GM21515 (cell line): ENCODE results near the gene COCH.

Experiments used
- ATAC-seq: cut with Tn5 transposase; IDR thresholded peaks from one replicate; pipeline ENCODE4 v1.9.1; 2021; ENCODE audit not compliant: unreplicated experiment

COCH gene

GRCh38 chr14:30874120-30874998 lies at the start of gene COCH:
Gene COCH (plus strand): TSS chr14:30874559. CDS start chr14:30874939, 380 bp downstream.
- ATAC-seq, result peak; percentile 86

DNA sequence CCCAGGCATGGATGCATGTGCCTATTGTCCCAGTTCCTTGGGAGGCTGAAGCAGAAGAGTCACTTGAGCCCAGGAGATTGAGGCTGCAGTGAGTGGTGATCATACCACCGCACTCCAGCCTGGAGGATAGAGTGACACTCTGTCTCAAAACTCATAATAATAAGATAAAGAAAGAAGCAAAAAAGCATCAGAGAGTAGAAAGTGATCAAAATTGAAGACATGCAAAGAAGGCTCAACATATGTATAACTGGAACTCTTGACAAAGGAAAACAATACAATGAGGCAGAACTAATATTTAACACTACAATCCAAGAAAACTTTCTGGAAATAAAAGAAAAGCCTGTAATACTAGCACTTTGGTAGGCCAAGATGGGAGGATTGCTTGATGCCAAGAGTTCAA lies 48.3 kb upstream of the COCH start:
- ATAC-seq, result no peak

DNA sequence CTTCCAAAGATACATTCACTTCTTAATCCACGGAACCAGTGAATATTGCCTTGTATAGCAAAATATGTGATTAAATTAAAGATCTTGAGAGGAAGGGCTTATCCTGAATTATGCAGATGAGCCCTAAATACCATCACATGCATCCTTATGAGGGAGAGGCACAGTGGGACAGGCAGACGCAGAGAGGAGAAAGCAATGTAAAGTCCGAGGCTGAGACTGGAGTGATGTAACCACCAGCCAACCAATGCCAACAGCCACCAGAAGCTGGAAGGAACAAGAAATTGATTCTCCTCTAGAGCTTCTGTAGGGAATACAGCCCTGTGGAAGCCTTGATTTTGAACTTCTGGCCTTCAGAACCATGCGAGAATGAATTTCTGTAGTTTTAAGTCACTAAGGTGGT lies 44.5 kb upstream of the COCH start:
- no peak for ATAC-seq

DNA sequence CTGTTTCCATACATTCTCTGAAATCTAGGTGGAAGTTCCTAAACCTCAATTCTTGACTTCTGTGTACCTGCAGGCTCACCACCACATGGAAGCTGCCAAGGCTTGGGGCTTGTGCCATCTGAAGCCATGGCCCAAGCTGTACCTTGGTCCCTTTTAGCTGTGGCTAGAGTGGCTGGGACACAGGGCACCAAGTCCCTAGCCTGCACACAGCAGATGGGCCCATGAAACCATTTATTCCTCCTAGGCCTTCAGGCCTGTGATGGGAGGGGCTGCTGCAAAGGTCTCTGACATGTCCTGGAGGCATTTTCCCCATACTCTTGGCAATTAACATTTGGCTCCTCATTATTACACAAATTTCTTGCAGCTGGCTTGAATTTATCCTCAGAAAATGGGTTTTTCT lies 40.0 kb upstream of the COCH start:
- ATAC-seq, result no peak

GRCh38 chr14:30838351-30838750 lies 36.0 kb upstream of the COCH start:
- ATAC-seq, result no peak

- no peak for ATAC-seq
Observed at GRCh38 chr14:30840086-30840779, 34.1 kb upstream of the COCH start.

DNA sequence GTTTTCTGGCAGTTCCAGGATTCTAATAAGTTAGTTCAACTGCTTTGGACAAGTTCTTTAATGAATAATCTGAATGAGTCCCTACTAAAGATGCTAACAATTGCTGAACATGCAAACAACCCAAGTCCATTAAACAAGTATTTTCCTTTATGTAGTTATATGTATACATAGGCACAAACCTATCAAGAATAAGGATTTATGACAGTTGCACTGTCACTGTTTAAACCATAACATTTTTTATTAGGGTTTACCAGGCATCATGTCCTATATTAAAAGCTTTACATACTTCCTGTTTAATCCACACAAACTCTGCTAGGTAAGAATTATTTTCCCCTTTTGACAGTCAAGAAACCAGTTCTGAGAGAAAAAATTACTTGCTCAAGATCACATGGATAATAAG lies 31.9 kb upstream of the COCH start:
- no peak for ATAC-seq

DNA sequence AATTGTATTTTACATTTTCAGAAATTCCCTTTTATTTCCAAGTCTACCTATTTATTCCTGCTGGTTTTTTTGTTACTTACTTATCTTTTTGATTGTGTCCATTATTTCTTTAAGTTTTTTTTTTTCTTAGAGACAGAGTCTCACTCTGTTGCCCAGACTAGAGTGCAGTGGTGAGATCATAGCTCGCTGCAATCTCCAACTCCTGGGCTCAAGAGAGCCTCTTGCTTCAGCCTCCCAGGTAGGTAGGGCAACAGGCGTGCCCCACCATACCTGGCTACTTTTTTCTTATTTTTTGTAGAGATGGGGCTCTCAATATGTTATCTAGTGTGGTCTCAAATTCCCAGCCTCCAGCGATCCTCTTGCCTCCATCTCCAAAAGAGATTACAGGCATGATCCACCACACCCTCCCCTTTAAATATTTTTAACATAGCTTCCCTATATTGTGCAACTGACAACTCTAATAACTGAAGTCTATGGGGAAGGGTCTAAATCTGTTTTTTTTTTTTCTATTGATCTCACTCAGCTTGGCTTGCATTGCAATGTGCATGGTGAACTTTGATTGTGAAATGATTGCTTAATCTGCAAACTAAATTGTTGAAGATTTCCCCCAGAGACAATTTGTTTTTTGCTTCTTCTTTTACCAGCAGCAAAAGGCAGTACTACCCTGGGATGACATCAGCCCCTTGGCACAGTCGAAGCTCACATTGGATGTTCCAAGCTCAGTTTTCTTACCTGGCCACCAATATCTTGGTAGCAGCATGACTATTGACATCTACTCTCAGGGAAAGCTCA lies 25.7 kb upstream of the COCH start:
- no peak for ATAC-seq

GRCh38 chr14:30849354-30849753 lies 25.0 kb upstream of the COCH start:
- ATAC-seq, result peak; percentile 90

- ATAC-seq, result no peak
Observed at GRCh38 chr14:30849983-30850382, 24.4 kb upstream of the COCH start.

DNA sequence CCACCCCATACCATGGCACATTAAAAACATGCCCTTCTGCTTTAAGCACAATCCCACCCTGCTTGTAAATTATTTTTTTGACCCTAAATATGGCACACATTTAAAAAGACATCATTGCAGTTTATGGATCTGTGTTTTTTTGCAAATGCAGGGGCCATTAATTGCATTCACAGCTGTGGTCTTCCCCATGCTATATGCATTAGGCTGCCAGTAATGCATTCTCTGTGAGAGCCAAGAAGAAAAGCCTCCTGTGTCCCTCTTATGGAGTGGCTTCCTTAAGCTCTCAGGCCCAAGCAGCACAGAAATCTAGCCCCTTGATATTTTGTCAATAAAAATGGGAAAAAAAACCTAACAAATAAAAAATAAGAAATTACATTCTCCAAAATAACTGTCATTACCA lies 20.4 kb upstream of the COCH start:
- no peak for ATAC-seq

DNA sequence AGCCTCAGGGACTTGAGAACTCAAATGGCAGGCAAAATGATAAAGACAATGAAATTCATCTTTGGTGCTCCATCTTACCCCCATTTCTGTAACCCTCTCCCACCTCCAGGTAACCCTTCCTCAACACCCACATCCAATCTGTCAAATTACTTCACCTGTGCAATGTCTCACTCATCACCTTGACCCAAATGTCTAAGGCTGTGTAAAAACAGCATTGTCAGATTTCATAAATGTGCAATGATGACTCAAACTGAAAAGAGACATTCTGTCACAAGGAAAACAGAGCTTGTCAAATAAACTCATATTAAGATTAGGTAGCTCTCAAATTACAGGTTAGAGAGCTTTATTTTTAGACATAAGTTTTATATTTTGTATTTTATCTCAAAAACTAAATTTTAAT lies 19.9 kb upstream of the COCH start:
- no peak for ATAC-seq

GRCh38 chr14:30855345-30856037 lies 18.9 kb upstream of the COCH start:
- peak; percentile 62 for ATAC-seq

DNA sequence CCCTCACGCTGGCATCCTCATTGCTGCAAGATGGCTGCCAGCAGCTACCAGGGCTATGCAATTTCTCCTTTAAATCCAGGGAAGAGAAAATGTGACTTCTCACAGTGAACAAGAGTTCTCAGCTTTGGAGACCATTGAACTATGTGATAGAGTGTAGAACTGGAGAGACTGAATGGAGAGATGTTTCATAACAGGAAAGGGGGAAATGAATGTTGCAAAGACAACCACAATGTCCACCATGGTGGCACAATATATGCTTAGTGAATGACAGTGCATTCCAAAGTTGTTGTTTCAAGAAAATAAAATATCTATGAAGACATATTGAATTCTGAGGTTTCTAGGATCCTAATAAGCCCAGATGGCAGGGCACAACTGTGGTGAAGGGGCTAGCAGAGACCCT lies 13.2 kb upstream of the COCH start:
- no peak for ATAC-seq

GRCh38 chr14:30864934-30865333 lies 9.4 kb upstream of the COCH start:
- no peak for ATAC-seq

GRCh38 chr14:30868736-30869135 lies 5.6 kb upstream of the COCH start:
- no peak for ATAC-seq

DNA sequence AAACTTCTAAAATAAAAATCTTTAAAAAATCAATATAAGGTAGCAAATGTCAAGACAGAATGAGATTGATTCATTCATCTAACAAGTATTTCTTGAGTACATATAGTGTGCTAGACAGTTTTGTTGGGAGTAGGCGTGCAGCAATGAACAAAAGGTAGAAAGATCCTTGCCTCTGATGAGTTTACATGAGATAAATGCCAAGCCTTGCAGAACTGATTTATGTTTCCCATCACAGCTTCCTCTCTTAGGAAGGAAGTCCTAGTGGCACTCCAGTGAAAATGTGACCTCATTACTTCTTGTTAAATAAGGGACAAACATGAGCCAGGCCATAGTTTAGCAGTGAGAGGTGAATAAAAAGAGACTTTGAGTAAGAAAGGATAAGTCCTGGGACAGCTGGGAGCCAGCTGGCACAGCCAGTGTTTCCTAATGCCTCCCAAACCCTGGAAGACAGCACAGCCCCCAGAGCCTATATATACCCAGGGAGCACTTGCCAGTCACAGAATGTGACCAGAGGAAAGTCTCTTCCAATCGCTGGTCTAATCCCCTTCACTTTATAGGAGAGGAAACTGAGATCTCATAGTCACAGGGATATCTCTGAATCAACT lies 4.7 kb upstream of the COCH start:
- no peak for ATAC-seq

GRCh38 chr14:30872602-30873001 lies 1.8 kb upstream of the COCH start:
- ATAC-seq, result no peak

DNA sequence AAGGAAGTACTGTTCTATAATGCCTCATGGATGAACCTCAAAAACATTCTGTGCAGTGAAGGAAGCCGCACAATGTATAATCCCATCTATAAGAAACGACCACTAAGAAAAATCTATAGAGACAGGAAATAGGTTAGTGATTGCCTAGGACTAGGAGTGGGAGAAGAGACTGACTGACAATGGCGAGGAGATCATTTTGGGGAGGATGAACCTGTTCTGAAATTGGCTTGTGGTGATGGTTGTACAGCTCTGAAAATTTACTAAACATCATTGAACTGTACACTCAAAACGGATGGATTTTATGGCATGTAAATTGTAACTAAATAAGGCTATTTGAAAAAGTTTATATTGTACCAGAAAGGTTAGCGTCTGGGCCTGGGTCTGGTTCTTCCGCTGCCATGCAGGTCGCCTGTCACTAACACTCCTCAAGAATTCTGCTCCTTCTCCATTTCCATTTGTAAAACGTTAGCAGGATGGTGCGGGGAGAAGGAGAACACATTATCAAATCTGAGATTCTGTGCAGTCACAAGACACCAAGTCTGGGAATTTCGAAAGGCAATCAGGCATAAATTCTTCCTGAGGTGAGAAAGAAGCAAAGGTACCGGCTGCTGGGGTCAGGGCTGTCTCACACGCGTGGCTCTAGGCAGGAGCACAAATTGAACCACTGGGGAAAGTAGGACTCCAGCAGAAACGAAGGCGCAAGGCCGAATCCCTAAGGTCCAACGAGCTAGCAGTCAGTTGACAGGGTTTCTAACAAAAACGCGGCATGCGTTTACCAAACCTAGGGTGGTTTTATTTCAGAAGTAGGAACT lies 845 bp upstream of the COCH start:
- no peak for ATAC-seq
